ENCODE measurements around the gene HEATR5B.

Gene HEATR5B

GRCh38 chr2:37083873-37084794, at the start of gene HEATR5B, which contains the start of gene GPATCH11:
TSS of gene HEATR5B (minus strand) at chr2:37084372. CDS start at chr2:37083414, 958 bp downstream.
TSS of gene GPATCH11 (plus strand) at chr2:37084518. CDS start at chr2:37088382, 3,864 bp downstream.
- no peak for TF ChIP-seq CTCF (IDR thresholded peaks at IDR 0.05; ENCODE audit: extremely low read depth, insufficient read depth, missing control alignments)
- in situ Hi-C loops (cut with MboI; ENCODE audit: low pct_unique_long_range_greater_than_20kb, low sequenced_read_pairs, unreplicated experiment): no loop called here
- DNase-seq (ENCODE audit: low spot score): peak; percentile 91

- TF ChIP-seq CTCF (IDR thresholded peaks at IDR 0.05; ENCODE audit: extremely low read depth, insufficient read depth, missing control alignments): no peak
- DNase-seq (ENCODE audit: low spot score): no peak
- in situ Hi-C loops (cut with MboI; ENCODE audit: low pct_unique_long_range_greater_than_20kb, low sequenced_read_pairs, unreplicated experiment): no loop called here
These were observed 48.7 kb upstream of the HEATR5B start for GRCh38 chr2:37132914-37133313.

- no peak for DNase-seq (ENCODE audit: low spot score)
- no peak for TF ChIP-seq CTCF (IDR thresholded peaks at IDR 0.05; ENCODE audit: extremely low read depth, insufficient read depth, missing control alignments)
- in situ Hi-C loops (cut with MboI; ENCODE audit: low pct_unique_long_range_greater_than_20kb, low sequenced_read_pairs, unreplicated experiment): no loop called here
These were observed 41.2 kb upstream of the HEATR5B start for GRCh38 chr2:37125416-37125815.

GRCh38 chr2:37119157-37119556, 35.0 kb upstream of the HEATR5B start:
- TF ChIP-seq CTCF (IDR thresholded peaks at IDR 0.05; ENCODE audit: extremely low read depth, insufficient read depth, missing control alignments): no peak
- in situ Hi-C loops (cut with MboI; ENCODE audit: low pct_unique_long_range_greater_than_20kb, low sequenced_read_pairs, unreplicated experiment): no loop called here
- no peak for DNase-seq (ENCODE audit: low spot score)

GRCh38 chr2:37117566-37117965, 33.4 kb upstream of the HEATR5B start:
- in situ Hi-C loops (cut with MboI; ENCODE audit: low pct_unique_long_range_greater_than_20kb, low sequenced_read_pairs, unreplicated experiment): no loop called here
- no peak for DNase-seq (ENCODE audit: low spot score)
- no peak for TF ChIP-seq CTCF (IDR thresholded peaks at IDR 0.05; ENCODE audit: extremely low read depth, insufficient read depth, missing control alignments)

GRCh38 chr2:37111958-37112357, 27.8 kb upstream of the HEATR5B start:
- TF ChIP-seq CTCF (IDR thresholded peaks at IDR 0.05; ENCODE audit: extremely low read depth, insufficient read depth, missing control alignments): no peak
- in situ Hi-C loops (cut with MboI; ENCODE audit: low pct_unique_long_range_greater_than_20kb, low sequenced_read_pairs, unreplicated experiment): no loop called here
- no peak for DNase-seq (ENCODE audit: low spot score)
